ENCODE data around the gene METTL25. TPM values are rescaled to one million over a fixed set of nuclear protein-coding genes. Genes with fewer than 3 reads are reported as not detected.

The METTL25 gene
- 4.6 TPM for polyA plus RNA-seq (2012; ENCODE audit: low read depth, missing spikeins)

- FAIRE-seq (peak; percentile 97), DNase-seq (ENCODE audit: insufficient read length, low spot score) (peak; percentile 74)
- TF ChIP-seq SPI1 (IDR thresholded peaks at IDR 0.05; ENCODE audit: low read depth, low read length) (peak; percentile 78), POLR2A (IDR thresholded peaks at IDR 0.05; ENCODE audit: low read depth, low read length) (peak; percentile 91), POLR2AphosphoS5 (IDR thresholded peaks at IDR 0.05; ENCODE audit: low read depth, low read length) (peak; percentile 96), POU2F2 (IDR thresholded peaks at IDR 0.05; ENCODE audit: low read depth, low read length) (peak; percentile 91), PAX5 (IDR thresholded peaks at IDR 0.05; ENCODE audit: insufficient read depth, low read length, severe bottlenecking) (peak; percentile 60), TAF1 (IDR thresholded peaks at IDR 0.05; ENCODE audit: low read depth, low read length) (peak; percentile 99)
These were observed at the start of gene METTL25, which contains the start of gene CCDC59 for GRCh38 chr12:82358200-82359114. Gene METTL25, plus strand, starts transcription at chr12:82358529. Its CDS starts 37 bp downstream, at chr12:82358566. Gene CCDC59, minus strand, starts transcription at chr12:82358387. Its CDS starts 11 bp downstream, at chr12:82358376.

GRCh38 chr12:82314406-82314892, 43.9 kb upstream of the METTL25 start:
- no peak for FAIRE-seq
- TF ChIP-seq TAF1 (IDR thresholded peaks at IDR 0.05; ENCODE audit: low read depth, low read length) (no peak), PAX5 (IDR thresholded peaks at IDR 0.05; ENCODE audit: insufficient read depth, low read length, severe bottlenecking) (no peak), POU2F2 (IDR thresholded peaks at IDR 0.05; ENCODE audit: low read depth, low read length) (no peak), SPI1 (IDR thresholded peaks at IDR 0.05; ENCODE audit: low read depth, low read length) (no peak), POLR2A (IDR thresholded peaks at IDR 0.05; ENCODE audit: low read depth, low read length) (no peak), POLR2AphosphoS5 (IDR thresholded peaks at IDR 0.05; ENCODE audit: low read depth, low read length) (no peak)
- no peak for DNase-seq (ENCODE audit: insufficient read length, low spot score)

- FAIRE-seq (no peak), DNase-seq (ENCODE audit: insufficient read length, low spot score) (no peak)
- no peak for TF ChIP-seq POLR2AphosphoS5 (IDR thresholded peaks at IDR 0.05; ENCODE audit: low read depth, low read length)
- no peak for TF ChIP-seq TAF1 (IDR thresholded peaks at IDR 0.05; ENCODE audit: low read depth, low read length)
- no peak for TF ChIP-seq SPI1 (IDR thresholded peaks at IDR 0.05; ENCODE audit: low read depth, low read length)
These were observed 39.1 kb upstream of the METTL25 start for GRCh38 chr12:82319276-82319675.

GRCh38 chr12:82325540-82326336, 32.6 kb upstream of the METTL25 start:
- no peak for TF ChIP-seq POLR2A (IDR thresholded peaks at IDR 0.05; ENCODE audit: low read depth, low read length)
- no peak for TF ChIP-seq POLR2AphosphoS5 (IDR thresholded peaks at IDR 0.05; ENCODE audit: low read depth, low read length)
- no peak for TF ChIP-seq TAF1 (IDR thresholded peaks at IDR 0.05; ENCODE audit: low read depth, low read length)
- no peak for TF ChIP-seq POU2F2 (IDR thresholded peaks at IDR 0.05; ENCODE audit: low read depth, low read length)
- no peak for TF ChIP-seq PAX5 (IDR thresholded peaks at IDR 0.05; ENCODE audit: insufficient read depth, low read length, severe bottlenecking)
- no peak for TF ChIP-seq SPI1 (IDR thresholded peaks at IDR 0.05; ENCODE audit: low read depth, low read length)
- DNase-seq (ENCODE audit: insufficient read length, low spot score) (no peak), FAIRE-seq (no peak)

- DNase-seq (ENCODE audit: insufficient read length, low spot score) (no peak), FAIRE-seq (no peak)
- TF ChIP-seq TAF1 (IDR thresholded peaks at IDR 0.05; ENCODE audit: low read depth, low read length) (no peak), PAX5 (IDR thresholded peaks at IDR 0.05; ENCODE audit: insufficient read depth, low read length, severe bottlenecking) (no peak), POLR2A (IDR thresholded peaks at IDR 0.05; ENCODE audit: low read depth, low read length) (no peak), POLR2AphosphoS5 (IDR thresholded peaks at IDR 0.05; ENCODE audit: low read depth, low read length) (no peak), SPI1 (IDR thresholded peaks at IDR 0.05; ENCODE audit: low read depth, low read length) (no peak), POU2F2 (IDR thresholded peaks at IDR 0.05; ENCODE audit: low read depth, low read length) (no peak)
These were observed 31.3 kb upstream of the METTL25 start for GRCh38 chr12:82326905-82327503.

- FAIRE-seq (no peak), DNase-seq (ENCODE audit: insufficient read length, low spot score) (no peak)
- TF ChIP-seq POLR2AphosphoS5 (IDR thresholded peaks at IDR 0.05; ENCODE audit: low read depth, low read length) (no peak), SPI1 (IDR thresholded peaks at IDR 0.05; ENCODE audit: low read depth, low read length) (no peak), POLR2A (IDR thresholded peaks at IDR 0.05; ENCODE audit: low read depth, low read length) (no peak), TAF1 (IDR thresholded peaks at IDR 0.05; ENCODE audit: low read depth, low read length) (no peak), POU2F2 (IDR thresholded peaks at IDR 0.05; ENCODE audit: low read depth, low read length) (no peak), PAX5 (IDR thresholded peaks at IDR 0.05; ENCODE audit: insufficient read depth, low read length, severe bottlenecking) (no peak)
These were observed 30.5 kb upstream of the METTL25 start for GRCh38 chr12:82327861-82328260.

- TF ChIP-seq POLR2A (IDR thresholded peaks at IDR 0.05; ENCODE audit: low read depth, low read length): no peak
- no peak for TF ChIP-seq SPI1 (IDR thresholded peaks at IDR 0.05; ENCODE audit: low read depth, low read length)
- no peak for TF ChIP-seq POU2F2 (IDR thresholded peaks at IDR 0.05; ENCODE audit: low read depth, low read length)
- no peak for TF ChIP-seq PAX5 (IDR thresholded peaks at IDR 0.05; ENCODE audit: insufficient read depth, low read length, severe bottlenecking)
- no peak for TF ChIP-seq POLR2AphosphoS5 (IDR thresholded peaks at IDR 0.05; ENCODE audit: low read depth, low read length)
- TF ChIP-seq TAF1 (IDR thresholded peaks at IDR 0.05; ENCODE audit: low read depth, low read length): no peak
- no peak for FAIRE-seq
- DNase-seq (ENCODE audit: insufficient read length, low spot score): no peak
These were observed 28.8 kb upstream of the METTL25 start for GRCh38 chr12:82329508-82329907.

GRCh38 chr12:82350161-82350560, 8.2 kb upstream of the METTL25 start:
- DNase-seq (ENCODE audit: insufficient read length, low spot score) (no peak), FAIRE-seq (no peak)
- TF ChIP-seq SPI1 (IDR thresholded peaks at IDR 0.05; ENCODE audit: low read depth, low read length) (no peak), POU2F2 (IDR thresholded peaks at IDR 0.05; ENCODE audit: low read depth, low read length) (no peak), TAF1 (IDR thresholded peaks at IDR 0.05; ENCODE audit: low read depth, low read length) (no peak), PAX5 (IDR thresholded peaks at IDR 0.05; ENCODE audit: insufficient read depth, low read length, severe bottlenecking) (no peak), POLR2A (IDR thresholded peaks at IDR 0.05; ENCODE audit: low read depth, low read length) (no peak), POLR2AphosphoS5 (IDR thresholded peaks at IDR 0.05; ENCODE audit: low read depth, low read length) (no peak)

Data from GM12891 (cell line).